ENCODE results near the gene SLC2A5.

The SLC2A5 gene

GRCh38 chr1:8985915-8986813 lies 83.3 kb downstream of the SLC2A5 start:
- Histone ChIP-seq H3K4me2 (ENCODE audit: low read length) (peak overlapping the region; percentile 66), H4K20me1 (ENCODE audit: control insufficient read depth, insufficient read depth, low read depth, low read length) (no peaks in the 10 kb centered on the region), H3K79me2 (ENCODE audit: control insufficient read depth, low read length) (no peaks in the 10 kb centered on the region), H3K9me2 (replicated peaks; ENCODE audit: control insufficient read depth, low read length) (no peaks in the 10 kb centered on the region), H3K27me3 (ENCODE audit: control insufficient read depth, low read length) (no peaks in the 10 kb centered on the region), H3F3A (ENCODE audit: control insufficient read depth, insufficient read depth) (peaks cover 38% of the 10 kb centered on the region), H3K27ac (ENCODE audit: low read depth, low read length) (peak overlapping the region; percentile 91), H3K4me1 (ENCODE audit: control insufficient read depth, low read length) (peaks cover 88% of the 10 kb centered on the region), H3K4me3 (ENCODE audit: low read length) (peak overlapping the region; percentile 62), H3K9me3 (ENCODE audit: control insufficient read depth, insufficient read depth, low read length) (no peaks in the 10 kb centered on the region), H3K36me3 (ENCODE audit: control insufficient read depth, low read length) (no peaks in the 10 kb centered on the region)
- TF ChIP-seq, protein P1, sequence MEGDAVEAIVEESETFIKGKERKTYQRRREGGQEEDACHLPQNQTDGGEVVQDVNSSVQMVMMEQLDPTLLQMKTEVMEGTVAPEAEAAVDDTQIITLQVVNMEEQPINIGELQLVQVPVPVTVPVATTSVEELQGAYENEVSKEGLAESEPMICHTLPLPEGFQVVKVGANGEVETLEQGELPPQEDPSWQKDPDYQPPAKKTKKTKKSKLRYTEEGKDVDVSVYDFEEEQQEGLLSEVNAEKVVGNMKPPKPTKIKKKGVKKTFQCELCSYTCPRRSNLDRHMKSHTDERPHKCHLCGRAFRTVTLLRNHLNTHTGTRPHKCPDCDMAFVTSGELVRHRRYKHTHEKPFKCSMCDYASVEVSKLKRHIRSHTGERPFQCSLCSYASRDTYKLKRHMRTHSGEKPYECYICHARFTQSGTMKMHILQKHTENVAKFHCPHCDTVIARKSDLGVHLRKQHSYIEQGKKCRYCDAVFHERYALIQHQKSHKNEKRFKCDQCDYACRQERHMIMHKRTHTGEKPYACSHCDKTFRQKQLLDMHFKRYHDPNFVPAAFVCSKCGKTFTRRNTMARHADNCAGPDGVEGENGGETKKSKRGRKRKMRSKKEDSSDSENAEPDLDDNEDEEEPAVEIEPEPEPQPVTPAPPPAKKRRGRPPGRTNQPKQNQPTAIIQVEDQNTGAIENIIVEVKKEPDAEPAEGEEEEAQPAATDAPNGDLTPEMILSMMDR (IDR thresholded peaks at IDR 0.05; ENCODE audit: low read depth, low read length, poor library complexity, severe bottlenecking): no peak
- no peak for TF ChIP-seq EZH2phosphoT487 (IDR thresholded peaks at IDR 0.05; ENCODE audit: borderline replicate concordance, low read length)

Measured in DOHH2 (cell line).